Type B pancreatic cell (in vitro differentiated cells): Measurements from ENCODE around the gene FAT1. TPM values are rescaled to one million over a fixed set of nuclear protein-coding genes. Genes with fewer than 3 reads are reported as not detected.
A peak's percentile ranks its signal among the peaks of the same experiment; 100 is the strongest.

ENCODE experiments used
- DNase-seq: peaks from one replicate; pipeline ENCODE4 v3.0.0; 2021; ENCODE audit warnings: mixed read lengths; ENCODE audit not compliant: unreplicated experiment; ENCODE audit errors: extremely low spot score
- H3K27ac Mint-ChIP-seq: 2 replicates; pipeline ENCODE4 v1.8.0; 2021; ENCODE audit warnings: mild to moderate bottlenecking, mixed read lengths
- H3K27me3 Mint-ChIP-seq: 2 replicates; pipeline ENCODE4 v1.8.0; 2021; ENCODE audit warnings: mixed read lengths
- H3K36me3 Mint-ChIP-seq: 2 replicates; pipeline ENCODE4 v1.8.0; 2021; ENCODE audit warnings: mixed read lengths
- H3K4me1 Mint-ChIP-seq: one replicate; pipeline ENCODE4 v1.8.0; 2021; ENCODE audit warnings: mixed read lengths; ENCODE audit not compliant: unreplicated experiment
- H3K4me3 Mint-ChIP-seq: 2 replicates; pipeline ENCODE4 v1.8.0; 2021; ENCODE audit warnings: mild to moderate bottlenecking, mixed read lengths
- H3K9me3 Mint-ChIP-seq: 2 replicates; pipeline ENCODE4 v1.8.0; 2021; ENCODE audit warnings: mixed read lengths
- total RNA-seq: library from RNA; stranded (reverse); gene quantifications from 2 replicates; pipeline ENCODE4 v1.2.1, GENCODE V29; 2021; ENCODE audit warnings: low replicate concordance
- TF ChIP-seq, protein P1 (sequence below): fragments of 200-600 bp; sonication (generic); conservative IDR thresholded peaks from 2 replicates; pipeline ENCODE4 v1.5.0; 2021; ENCODE audit warnings: antibody characterized with exemption, mild to moderate bottlenecking

The FAT1 gene
- total RNA-seq, 1 donor from 2014 or later, result 197 TPM

DNA sequence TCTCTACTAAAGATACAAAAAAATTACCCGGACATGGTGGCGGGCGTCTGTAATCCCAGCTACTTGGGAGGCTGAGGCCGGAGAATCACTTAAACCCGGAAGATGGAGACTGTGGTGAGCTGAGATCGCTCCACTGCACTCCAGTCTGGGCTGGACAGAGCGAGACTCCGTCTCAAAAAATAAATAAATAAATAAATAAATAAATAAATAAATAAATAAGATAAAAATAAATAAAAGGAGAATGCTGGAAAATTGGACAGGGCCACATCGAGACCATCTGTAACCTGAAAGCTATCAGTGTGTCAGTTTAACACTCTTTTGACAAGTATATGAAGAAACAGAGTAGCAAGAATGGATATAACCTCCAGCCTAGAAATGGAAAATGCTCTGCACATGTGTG is 15.7 kb upstream of the FAT1 start:
- TF ChIP-seq, protein P1, sequence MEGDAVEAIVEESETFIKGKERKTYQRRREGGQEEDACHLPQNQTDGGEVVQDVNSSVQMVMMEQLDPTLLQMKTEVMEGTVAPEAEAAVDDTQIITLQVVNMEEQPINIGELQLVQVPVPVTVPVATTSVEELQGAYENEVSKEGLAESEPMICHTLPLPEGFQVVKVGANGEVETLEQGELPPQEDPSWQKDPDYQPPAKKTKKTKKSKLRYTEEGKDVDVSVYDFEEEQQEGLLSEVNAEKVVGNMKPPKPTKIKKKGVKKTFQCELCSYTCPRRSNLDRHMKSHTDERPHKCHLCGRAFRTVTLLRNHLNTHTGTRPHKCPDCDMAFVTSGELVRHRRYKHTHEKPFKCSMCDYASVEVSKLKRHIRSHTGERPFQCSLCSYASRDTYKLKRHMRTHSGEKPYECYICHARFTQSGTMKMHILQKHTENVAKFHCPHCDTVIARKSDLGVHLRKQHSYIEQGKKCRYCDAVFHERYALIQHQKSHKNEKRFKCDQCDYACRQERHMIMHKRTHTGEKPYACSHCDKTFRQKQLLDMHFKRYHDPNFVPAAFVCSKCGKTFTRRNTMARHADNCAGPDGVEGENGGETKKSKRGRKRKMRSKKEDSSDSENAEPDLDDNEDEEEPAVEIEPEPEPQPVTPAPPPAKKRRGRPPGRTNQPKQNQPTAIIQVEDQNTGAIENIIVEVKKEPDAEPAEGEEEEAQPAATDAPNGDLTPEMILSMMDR, result no peak
- Mint-ChIP-seq H3K4me1 (peaks cover 6% of the 10 kb centered on the region), H3K9me3 (peaks cover 9% of the 10 kb centered on the region), H3K27ac (no peak overlapping the region), H3K4me3 (no peak overlapping the region), H3K36me3 (peaks cover 3% of the 10 kb centered on the region), H3K27me3 (no peaks in the 10 kb centered on the region)
- no peak for DNase-seq

DNA sequence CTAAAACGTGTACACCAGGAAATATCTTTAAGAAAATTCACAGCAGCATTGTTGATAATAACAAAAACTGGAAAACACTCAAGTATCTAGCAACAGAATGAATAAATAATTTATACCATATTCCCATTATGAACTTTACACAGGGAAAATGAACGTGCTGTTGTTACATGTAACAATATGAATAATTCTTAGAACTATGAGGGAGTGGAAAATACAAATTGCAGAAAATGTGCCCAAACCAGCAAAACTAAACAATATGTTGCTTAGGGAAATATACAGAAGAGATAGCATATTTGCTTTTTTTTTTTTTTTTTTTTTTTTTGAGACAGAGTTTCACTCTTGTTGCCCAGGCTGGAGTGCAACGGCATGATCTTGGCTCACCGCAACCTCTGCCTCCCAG is 14.8 kb upstream of the FAT1 start:
- peak overlapping the region; percentile 77 for H3K27ac Mint-ChIP-seq
- peaks cover 15% of the 10 kb centered on the region for H3K4me1 Mint-ChIP-seq
- peaks cover 9% of the 10 kb centered on the region for H3K9me3 Mint-ChIP-seq
- H3K4me3 Mint-ChIP-seq, result no peak overlapping the region
- H3K36me3 Mint-ChIP-seq, result peaks cover 3% of the 10 kb centered on the region
- DNase-seq, result no peak
- TF ChIP-seq, protein P1, result no peak
- H3K27me3 Mint-ChIP-seq, result no peaks in the 10 kb centered on the region

DNA sequence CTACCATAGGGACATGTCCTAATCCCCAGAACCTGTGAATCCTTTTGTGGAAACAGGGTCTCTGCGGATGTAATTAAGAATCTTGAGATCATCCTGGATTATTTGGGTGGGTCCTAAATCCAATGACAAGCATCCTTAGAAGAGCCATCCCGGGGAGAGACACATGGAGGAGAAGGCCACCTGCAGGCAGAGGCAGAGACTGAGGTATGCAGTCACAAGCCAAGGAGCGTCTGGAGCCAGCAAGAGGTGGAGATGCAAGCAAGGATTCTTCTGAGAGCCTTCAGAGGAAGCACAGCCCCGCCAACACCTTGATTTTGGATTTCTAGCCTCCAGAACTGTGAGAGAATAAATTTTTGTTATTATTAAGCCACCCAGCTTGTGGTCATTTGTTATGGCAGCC is 13.8 kb upstream of the FAT1 start:
- TF ChIP-seq, protein P1, result no peak
- DNase-seq, result no peak
- Mint-ChIP-seq H3K4me1 (peaks cover 16% of the 10 kb centered on the region), H3K27me3 (no peaks in the 10 kb centered on the region), H3K36me3 (peaks cover 7% of the 10 kb centered on the region), H3K27ac (no peak overlapping the region), H3K9me3 (peaks cover 9% of the 10 kb centered on the region), H3K4me3 (no peak overlapping the region)

DNA sequence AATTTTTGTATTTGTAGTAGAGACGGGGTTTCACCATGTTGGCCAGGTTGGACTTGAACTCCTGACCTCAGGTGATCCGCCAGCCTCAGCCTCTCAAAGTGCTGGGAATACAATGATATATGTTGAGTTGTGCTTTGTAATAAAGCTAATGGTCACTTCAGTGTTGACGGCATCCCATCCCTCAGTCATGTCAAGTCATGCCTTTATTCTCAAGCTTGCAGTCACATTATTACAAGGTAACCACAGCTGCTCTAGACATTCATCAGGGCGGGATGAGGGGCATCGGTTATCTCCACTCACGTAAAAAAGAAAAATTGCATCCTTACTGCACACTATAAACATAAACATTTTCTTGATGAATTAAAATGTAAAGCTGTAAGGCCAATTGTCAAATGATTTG is 12.8 kb upstream of the FAT1 start:
- H3K27me3 Mint-ChIP-seq, result no peaks in the 10 kb centered on the region
- peak overlapping the region; percentile 91 for H3K27ac Mint-ChIP-seq
- no peak for DNase-seq
- H3K36me3 Mint-ChIP-seq, result peaks cover 8% of the 10 kb centered on the region
- peaks cover 16% of the 10 kb centered on the region for H3K4me1 Mint-ChIP-seq
- TF ChIP-seq, protein P1, result no peak
- no peak overlapping the region for H3K4me3 Mint-ChIP-seq
- H3K9me3 Mint-ChIP-seq, result peaks cover 9% of the 10 kb centered on the region

DNA sequence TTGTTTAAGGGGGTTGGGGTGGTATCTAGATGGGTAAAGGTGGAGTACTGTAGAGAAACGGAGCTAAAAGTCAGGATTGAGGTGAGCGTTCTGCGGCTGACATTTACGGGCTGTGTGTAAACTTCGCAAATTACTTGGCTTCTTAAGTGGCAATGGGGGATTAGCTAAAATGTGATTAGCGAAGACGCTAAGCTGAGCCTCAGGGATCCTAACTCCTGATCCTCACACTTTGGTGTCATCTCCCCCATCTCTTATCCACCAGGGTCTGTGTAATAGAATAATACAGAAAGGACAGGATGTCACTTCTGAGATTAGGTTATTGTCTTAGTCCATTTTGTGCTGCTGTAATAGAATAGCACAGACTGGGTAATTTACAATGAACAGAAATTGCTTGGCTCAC is 10.6 kb upstream of the FAT1 start:
- H3K9me3 Mint-ChIP-seq, result peaks cover 9% of the 10 kb centered on the region
- no peak overlapping the region for H3K4me3 Mint-ChIP-seq

More for the DNA sequence above, 10.6 kb upstream of the FAT1 start:
- H3K27me3 Mint-ChIP-seq, result no peaks in the 10 kb centered on the region
- TF ChIP-seq, protein P1, result no peak
- no peak overlapping the region for H3K27ac Mint-ChIP-seq
- H3K36me3 Mint-ChIP-seq, result peaks cover 8% of the 10 kb centered on the region
- H3K4me1 Mint-ChIP-seq, result peaks cover 16% of the 10 kb centered on the region
- DNase-seq, result no peak
